NCI-H524 (cell line): Measurements from ENCODE around the gene ANKS1A.
A peak's percentile ranks its signal among the peaks of the same experiment; 100 is the strongest.

ENCODE experiments used
- DNase-seq, 2 experiments: peaks; one replicate each; lab custom pipeline; 2025; lab: John Stamatoyannopoulos, UW

Gene ANKS1A

DNA sequence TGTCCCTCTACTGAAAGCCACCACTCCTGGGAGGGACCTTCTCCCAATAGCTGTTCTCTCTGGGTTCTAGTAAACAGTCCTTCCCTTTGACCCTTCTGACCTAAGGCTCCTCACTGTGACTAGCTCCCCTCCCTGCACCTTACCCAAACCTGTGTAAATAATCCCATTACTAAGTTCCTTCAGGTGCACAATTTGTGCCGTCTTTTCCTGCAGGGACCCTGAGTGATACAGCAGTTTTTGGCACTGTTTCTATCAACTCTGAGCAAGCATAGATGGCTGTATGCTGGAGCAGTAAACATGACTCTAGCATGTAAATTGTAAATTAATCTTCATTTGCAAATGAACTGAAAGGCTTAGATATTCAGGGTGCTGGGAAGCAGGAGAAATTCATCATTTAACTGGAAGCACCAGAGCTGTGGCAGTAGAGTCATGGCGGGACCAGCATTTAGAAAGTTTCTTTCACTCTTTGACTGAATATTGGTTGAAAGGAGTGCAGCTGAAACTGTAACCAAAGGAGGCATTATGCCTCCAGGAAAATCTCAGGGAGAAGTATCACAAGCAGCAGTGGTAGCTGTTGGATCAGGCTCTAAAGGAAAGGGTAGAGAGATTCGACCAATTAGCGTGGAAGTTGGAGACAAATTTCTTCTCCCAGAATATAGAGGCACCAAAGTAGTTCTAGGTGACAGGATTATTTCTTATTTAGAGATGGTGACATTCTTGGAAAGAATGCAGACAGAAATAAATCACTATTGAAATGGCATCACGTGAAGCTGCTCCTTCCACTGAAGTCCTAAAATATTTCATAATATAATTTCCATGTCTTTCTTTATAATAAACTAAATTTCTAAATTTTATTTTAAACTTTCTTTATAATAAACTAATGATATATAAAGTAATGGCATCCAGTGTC is 134.3 kb downstream of the ANKS1A start:
- no peak for DNase-seq

DNA sequence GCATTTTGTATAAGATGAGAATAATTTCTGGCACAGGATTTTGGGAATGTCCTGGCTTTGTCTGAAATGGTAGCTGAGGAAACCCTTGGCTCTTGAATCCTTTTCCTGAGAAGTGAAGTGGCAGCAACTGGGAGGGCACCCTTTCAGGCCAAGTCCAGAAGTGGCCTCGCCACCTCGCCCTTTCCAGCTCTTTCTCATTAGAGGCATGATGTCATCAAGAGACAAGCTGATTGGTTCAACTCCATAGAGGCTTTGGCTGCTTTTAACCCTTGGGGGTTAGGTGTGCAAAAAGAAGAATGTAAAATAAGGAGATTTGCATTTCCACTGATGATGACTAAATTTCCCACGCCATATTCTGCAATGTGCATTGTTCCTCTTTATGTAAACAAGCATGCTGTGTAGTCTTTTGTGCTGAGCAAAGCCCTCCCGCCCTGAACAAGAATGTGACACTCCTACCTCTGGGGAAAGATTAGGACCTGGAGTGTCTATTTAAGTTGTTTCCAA is 135.5 kb downstream of the ANKS1A start:
- peak in 1 of 2 experiments; percentile 39 for DNase-seq

DNA sequence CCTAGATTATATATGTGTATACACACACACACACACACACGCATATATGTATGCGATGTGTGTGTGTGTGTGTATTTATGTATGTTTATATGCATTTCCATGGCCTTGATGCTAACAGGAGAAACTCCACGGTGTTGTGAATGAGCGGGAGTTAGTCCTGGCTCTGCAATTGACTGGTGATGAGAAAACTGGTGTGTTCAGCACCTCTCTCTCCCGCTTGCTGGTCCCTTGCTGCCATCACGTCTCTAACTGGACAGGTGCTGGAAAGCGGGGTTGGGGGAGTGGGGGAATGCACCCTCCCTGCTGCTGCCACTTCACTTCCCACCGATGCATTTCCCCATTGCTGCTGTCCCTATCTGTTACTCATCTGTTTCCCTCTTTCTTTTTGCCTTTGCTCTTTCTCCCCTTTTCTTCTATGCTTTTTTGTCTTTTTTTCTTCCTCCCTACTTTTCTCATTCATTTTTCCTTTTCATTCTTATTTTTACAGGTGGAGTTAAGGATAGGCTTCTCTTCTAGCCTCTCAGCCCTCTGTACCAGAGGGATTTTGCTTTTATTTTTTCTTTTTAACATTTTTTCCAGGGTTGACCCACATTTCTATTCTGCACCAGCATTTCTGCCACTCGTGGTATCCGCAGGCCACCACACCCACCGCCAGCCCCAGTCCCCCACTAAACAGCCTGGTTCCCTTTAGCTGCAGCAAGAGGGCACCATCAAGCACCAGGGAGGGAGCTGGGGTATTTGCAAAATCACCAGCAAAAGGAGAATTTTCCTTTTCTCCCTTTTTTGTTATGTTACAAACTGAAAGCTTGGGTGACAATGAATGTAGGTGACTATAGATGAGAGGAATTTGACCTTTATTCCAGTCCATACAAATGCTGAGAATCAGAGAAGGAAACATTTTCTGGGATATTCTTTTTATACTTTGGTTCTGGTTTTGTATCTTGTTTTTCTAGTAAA is 136.5 kb downstream of the ANKS1A start:
- peak in 1 of 2 experiments; percentile 15 for DNase-seq

DNA sequence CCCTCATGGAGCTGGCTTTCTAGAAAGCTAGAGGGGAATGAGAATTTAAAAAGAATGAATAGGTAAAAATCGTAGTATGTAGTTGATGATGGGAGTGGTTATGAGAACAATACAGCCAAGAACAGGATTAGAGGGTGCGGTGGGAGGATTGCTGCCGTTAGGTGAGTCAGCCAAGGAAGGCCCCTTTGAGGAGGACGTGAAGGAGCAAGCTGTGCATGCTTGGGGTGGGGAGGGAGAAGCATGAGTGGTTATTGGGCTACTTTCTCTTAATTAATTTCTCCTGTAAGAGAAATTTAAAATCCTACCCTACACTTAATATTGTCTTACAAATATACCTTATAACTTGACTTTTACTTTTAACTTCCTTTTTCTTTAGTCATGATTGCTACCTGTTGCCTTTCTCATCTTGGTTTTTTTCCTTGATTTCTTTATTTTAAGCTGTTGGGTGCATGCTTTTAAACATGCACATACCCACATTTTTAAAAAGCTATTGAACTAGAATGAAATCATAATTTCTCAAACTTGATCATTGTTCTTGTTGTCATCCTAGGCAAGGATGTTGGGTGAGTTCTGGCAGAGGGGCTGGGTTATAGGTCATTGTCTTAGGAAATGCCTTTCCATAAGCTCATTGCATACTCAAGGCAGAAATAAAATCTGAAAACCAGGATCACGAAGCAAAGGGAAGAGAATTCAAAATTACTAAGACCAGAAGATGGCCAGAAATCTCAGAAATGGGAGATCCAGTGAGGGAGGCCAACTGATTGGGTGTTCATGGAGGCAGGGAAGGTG is 137.6 kb downstream of the ANKS1A start:
- DNase-seq: no peak

DNA sequence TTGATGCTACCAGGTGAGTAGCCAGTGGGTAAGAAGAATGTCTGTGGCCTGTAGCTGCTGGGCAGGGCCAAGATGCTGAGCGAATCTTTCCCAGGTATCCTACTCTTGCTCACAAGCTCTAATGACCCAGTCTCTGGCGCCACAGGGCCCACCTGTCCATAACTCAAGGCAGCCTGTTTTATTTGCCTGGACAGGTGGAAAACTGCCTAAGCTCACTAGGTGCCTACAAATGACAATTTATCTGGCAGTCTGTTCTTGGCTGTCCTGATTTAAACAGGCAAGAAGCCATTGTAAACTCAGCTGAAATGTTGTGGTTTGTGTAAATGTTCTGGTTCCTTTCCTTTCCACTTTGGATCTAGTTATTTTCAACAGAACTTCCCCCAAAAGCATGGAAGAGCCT is 138.8 kb downstream of the ANKS1A start:
- no peak for DNase-seq

DNA sequence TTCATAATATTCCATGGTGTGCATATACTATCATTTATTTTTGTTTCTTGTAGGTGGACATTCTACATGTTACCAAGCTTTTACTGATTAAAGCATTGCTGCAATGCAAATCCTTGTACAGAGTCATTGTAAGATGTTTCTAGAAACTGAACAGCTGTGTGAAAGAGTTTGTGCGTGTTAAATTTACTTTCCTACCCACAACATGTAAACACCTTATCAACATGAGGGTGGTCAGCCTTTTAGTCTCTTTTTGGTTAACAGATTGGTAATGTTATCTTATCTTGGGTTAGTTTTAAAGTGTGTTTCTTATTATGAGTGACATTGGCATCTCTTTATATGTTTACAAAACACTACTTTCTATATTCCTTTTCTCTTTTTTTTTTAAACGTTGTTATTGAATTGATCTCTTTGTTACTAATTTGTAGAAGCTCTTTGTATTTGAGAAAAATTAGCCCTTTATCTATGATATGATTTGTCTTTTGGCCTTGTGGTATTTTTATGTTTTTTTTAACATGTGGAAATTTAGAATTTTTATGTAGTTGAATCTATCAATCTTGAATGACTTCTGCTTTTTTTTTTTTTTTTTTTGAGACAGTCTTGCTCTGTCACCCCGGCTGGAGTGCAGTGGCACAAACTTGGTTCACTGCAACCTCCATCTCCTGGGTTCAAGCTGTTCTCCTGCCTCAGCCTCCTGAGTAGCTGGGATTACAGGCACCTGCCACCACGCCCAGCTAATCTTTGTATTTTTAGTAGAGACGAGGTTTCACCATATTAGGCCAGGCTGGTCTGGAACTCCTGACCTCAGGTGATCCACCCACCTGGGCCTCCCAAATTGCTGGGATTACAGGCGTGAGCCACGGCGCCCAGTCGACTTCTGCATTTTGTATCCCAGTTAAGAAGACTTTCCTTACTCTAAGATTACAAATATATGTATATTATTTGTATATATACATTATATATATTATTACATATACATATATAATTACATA is 140.0 kb downstream of the ANKS1A start:
- no peak for DNase-seq

DNA sequence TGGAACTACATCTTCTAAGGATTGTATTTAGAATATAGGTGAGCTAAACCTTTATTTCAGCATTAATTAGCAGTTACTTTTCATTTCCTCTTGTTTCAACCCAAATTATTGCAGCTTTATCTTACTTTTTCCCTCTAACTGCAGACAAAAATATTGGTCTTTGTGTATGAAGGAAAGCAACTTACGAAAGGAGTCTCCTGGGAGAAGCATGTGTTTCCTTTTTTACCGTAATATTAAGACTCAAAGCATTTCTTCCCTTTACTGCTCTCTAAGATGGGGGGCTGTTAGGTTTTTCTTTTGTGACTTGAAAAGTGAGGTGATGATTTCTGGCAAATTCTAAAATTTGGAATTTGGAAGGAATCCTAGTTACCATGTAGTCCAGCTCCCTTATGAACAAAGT is 141.0 kb downstream of the ANKS1A start:
- DNase-seq: no peak

DNA sequence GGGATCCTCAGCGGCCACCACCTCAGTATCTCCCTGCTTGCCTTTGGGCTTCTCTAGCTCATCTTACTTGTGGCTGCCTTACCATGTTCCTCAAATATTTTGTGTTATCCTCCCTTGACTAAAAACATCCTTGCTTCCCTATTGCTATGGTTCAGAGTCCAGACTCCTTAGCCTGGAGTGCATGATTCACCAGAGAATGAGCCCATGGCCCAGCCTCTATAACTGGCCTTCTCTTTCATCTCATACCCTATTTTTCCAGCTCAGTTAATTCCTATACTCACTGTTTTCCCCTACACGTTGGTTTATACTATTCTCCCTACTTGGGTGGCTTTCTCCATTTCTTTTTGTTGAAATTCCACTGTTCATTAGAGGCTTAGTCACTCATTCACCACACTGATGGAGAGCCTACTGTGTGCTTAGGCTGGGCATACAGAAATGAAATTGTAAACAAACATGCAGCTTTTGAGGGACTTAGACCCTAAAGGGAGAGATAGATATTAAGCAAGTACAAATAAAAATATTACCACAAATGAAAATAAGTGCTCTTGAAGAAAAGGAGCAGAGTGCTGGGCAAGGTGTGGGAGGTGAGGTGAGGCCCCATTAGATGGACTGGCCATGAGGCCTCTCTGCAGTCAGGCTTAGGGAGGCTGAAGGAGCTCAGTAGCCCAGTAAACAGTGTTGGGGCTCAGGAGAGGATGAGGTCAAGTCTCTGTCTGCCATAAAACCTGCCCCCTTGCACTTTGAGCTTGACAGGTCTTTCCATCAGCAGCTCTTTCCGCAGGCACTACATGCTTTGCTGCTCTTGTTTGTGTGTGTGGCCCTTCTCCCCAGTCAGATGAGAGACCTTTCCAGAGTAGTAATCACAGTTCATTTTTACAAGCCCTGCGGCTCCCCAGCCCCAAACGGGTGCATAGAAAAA is 142.8 kb downstream of the ANKS1A start:
- DNase-seq: no peak

DNA sequence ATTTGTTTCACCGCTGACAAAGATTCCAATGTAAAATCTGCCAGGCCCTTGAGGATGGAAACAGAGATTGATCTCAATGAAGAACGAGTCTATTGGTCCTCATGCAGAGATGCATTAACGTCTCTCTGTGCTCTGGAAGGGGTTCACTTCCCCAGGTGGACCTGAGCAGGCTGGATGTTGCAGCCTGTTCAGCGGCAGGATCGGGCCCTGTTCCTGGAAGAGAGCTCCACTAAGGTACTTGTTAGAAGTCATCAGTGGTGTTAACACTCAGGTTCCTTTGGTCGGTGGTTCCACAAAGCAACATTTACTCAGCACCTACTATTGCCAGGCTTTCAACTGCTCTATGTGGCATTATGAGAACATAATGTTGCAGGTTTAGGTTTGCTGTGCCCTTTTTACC is 144.6 kb downstream of the ANKS1A start:
- DNase-seq: no peak

DNA sequence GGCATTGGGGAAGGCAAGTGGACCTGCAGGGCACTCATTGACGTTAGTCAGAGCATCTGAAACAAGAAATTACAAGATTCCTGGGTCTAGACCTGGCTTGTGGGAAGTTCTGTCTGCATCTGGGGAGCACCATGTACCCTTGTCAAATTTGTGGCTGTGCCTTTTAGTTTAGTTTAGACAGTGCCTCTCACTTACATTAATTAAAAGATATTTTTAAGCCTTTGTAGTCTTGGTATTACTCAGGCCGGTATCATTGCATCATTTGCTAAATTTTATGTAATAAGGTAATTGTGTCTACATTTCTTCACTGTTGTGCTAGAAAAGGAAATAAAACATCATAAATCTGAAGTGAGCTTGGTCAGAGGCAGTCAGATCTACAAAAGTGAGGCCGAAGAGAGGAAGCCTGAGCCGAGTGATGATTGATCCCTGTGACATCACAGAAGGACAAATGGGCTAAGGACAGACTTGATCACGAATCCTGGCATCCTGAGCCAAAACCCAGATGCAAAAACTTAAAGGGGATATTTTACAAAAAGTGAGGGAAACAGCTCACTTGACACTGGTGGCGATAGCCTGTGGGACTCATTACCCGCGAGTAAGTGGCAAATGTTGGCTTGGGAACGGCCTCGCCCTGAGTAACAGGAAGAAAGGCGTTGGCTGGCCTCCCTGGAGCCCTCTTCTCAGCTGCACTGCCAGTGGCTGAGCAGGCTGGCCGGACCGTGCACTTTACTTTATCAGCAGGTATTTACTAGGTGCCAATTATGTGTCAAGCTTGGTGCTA is 145.5 kb downstream of the ANKS1A start:
- DNase-seq: no peak

DNA sequence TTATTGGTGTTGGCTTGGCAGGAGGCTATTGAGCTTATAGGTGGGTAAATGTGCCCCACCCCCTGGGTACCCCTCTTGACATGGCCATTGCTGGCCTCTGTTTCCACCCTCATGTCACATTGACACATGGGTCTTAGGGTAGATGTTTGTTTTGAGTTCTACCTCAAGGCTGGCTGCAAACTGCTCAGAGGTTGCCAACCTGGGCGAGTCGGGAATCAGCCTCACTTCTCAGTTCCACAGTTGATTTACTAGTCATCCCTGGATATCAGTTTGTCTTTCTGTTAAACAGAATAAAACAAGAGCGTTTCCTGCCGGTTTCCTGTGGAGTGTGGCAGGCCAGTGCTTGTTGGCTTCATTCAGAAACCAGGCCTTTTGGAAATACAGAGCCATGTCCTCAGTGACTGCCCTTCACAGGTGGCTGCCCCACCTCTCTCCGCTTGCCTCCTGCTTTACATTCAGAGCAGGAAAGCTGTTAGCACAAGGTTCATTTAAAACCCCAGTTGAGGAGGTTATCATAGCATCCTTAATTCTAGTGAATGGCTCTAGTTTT is 146.5 kb downstream of the ANKS1A start:
- DNase-seq: no peak

DNA sequence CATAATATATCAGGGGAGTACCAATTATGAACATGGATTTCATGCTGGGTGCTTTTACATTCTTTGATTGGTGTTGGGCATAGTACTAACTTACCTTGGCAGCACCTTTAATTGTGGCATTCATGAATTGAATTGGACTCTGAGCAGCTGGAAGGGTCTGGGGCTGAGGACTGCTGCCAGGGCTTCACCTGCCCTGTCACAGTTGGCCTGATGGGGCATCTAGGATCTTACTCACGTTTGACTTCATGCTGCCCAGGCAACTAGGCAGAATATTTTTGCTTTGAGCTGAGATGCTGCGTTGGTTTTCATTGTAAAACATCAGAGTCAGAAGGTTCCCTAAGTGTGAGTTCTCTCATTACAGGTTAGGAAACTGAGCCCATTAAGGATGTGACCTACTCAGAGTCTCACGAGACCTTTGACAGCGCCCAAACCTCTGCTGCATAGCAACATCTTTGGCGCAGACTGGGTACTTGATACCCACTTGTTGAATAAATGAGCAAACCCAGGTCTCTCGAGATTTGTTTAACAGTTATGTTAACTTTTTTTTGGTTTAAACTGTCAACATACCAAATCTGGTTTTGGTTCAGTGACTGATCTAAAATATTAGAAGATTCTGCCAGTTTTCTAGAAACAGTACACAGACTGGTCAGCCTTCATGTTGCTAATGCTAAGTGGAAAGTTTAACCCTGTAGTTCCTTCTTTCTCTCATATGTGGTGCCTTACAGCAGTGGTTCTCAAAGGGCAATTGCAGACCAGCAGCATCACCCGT is 147.2 kb downstream of the ANKS1A start:
- no peak for DNase-seq

DNA sequence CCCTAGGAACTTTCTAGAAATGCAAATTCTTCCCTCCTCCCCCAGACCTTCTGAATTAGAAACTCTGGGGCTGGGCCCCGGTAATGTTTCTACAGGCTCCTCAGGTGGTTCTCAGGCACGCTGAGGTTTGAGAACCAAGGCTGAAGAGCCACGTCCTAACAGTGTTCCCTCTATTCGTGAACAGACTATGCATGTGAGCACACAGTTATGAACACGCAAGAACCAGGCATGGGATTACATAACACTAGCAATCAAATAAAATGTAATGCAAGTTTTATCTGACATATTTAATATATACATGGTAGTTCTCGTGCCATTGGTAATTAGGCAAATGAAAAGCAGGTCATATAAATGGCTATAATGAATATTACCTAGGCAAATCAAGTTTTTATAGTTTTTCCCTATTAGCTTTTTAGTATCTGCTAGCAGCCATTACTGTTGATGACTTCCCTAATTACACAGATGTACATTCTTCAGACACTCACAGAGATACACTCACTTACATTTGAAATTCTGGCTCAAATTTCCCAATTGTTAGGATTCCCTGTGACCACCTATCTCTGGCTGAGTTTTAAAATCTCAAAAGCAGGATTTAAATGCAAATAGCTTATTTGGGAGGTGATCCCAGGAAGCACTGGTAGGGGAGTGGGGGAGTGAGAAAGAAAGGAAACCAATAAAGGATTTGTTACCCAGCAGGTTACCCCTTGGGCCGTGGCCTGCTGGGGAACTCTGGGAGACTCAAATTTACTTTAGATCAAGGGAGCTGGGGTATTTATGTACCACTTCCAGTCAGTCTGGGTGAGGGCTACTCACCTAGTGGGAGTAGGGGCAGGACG is 148.0 kb downstream of the ANKS1A start:
- DNase-seq: no peak

DNA sequence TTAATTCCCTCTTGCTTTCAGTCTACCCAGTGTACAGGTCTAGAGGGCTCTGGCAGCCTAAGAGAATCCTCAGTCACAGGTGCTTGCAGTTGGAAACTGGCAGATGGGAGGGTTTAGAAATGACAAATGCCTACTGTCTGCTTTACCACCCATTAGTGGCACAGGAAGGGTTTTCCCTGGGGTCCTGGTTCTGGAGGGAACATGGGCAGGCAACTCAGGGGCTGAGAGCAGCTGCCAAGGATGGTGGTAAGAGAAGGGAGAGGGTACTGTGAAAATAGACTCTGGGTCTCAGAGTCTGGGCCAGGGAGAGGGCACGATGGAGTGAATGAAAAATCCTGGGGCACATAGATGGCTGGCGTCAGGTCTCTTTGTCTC is 148.6 kb downstream of the ANKS1A start:
- DNase-seq: peak; percentile 53 to 80

DNA sequence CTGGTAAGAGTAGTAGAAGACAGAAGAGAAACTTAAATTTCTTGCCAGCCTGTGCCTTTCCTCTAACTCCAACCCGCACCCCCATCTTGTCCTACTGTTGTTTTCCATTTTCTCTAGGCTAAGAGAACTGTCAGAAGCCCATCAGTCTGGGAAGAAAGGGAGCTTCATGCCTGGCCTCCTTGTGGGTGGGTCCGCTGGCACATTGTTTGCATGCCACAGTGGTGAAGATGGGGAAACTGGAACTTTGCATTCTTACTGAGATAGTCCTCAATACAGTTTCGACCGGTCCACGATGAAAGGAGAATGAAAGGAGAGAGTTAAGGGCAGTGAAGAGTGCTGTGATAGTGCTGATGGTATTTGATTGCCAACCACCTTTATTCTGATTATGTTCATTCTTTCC is 149.0 kb downstream of the ANKS1A start:
- no peak for DNase-seq

DNA sequence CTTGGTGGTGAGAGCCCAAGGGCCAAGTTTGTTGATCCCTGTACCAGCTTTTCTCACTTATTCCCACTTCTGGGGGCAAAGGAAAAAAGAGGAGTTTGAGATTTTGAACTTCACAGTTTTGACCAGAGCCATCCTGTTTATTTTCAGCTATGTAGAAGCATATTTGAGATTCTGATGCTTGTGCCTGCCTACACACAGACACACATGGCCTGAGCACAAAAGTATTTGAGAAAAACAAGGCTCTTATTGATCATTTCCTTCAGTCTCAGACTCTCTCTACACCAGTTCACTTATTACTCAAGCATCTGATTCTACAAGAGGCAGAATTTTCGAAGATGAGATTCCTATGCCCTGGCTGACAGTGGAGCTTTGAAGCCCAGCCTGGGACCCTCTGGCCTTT is 151.3 kb downstream of the ANKS1A start:
- DNase-seq: no peak
